Measurements from ENCODE around the gene ST3GAL3.
A peak's percentile ranks its signal among the peaks of the same experiment; 100 is the strongest.

Gene ST3GAL3

DNA sequence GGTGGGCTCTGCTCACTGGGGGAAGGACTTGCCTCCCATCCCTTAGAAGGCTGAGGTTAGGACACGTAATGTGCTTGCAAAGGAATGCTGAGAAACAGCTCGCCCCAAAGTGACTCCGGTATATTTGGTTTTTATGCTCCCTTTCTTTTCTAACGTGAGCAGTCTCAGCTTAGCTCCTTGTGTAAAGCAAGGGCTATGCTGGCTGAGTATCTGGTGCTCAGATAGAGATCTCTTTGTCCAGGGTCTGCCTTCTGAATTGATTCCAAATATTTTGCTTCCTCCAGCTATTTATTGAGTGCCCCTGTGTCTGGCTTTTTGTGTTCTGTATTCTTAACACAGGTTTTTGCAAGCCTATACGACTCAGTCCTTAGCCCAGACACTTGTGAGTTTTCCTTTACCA, 131.7 kb downstream of the ST3GAL3 start:
- Histone ChIP-seq H3K36me3 (ENCODE audit: insufficient read depth, low read length) (peaks cover 52% of the 10 kb centered on the region), H3K9me3 (ENCODE audit: low read depth, low read length) (0 out of 2 replicates have a peak, but pooled peaks cover 4% of the 10 kb centered on the region), H3K27ac (peak overlapping the region; percentile 92), H3K4me3 (no peak overlapping the region), H3K9ac (ENCODE audit: insufficient read length) (no peak overlapping the region)
- DNase-seq (ENCODE audit: low read depth, low spot score), result no peak
- TF ChIP-seq POLR2AphosphoS5 (IDR thresholded peaks at IDR 0.05; ENCODE audit: borderline replicate concordance, low read depth, low read length) (no peak), EZH2 (IDR thresholded peaks at IDR 0.05) (no peak), FOXP2 (optimal IDR thresholded peaks at IDR 0.05; ENCODE audit: control extremely low read depth, extremely low read length, insufficient read depth) (no peak)

DNA sequence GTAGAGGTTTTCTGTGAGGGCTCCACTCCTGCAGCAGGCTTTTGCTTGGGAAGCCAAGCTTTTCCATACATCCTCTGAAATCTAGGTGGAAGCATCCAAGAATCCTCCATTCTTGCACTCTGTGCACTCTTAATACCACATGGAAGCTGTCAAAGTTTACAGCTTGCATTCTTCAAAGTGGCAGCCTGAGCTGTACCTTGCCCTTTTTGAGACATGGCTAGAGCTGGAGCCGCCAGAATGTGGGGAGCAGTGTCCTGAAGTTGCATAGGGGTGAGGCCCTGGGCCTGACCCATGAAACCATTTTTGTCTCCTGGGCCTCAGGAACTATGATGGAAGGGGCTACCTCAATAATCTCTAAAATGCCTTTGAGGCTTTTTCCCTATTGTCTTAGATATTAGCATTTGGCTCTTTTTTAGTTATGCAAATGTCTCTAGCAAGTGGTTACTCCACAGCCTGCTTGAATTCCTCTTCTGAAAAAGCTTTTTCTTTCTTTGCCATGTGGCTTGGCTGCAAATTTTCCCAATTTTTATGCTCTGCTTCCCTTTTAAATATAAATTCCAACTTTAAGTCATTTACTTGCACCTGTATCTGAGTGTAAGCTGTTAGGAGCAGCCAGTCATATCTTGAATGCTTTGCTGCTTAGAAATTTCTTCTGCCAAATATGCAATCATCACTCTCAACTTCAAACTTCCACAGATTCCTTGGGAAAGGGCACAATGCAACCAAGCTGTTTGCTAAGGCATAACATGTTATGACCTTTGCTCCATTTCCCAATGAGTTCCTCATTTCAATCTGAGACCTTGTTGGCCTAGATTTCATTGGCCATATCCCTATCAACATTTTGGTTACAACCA, 134.2 kb downstream of the ST3GAL3 start:
- Histone ChIP-seq H3K4me3 (no peak overlapping the region), H3K9ac (ENCODE audit: insufficient read length) (no peak overlapping the region), H3K9me3 (ENCODE audit: low read depth, low read length) (0 out of 2 replicates have a peak, but pooled peaks cover 4% of the 10 kb centered on the region), H3K27ac (no peak overlapping the region), H3K36me3 (ENCODE audit: insufficient read depth, low read length) (peaks cover 56% of the 10 kb centered on the region)
- DNase-seq (ENCODE audit: low read depth, low spot score), result no peak
- TF ChIP-seq POLR2AphosphoS5 (IDR thresholded peaks at IDR 0.05; ENCODE audit: borderline replicate concordance, low read depth, low read length), result no peak
- TF ChIP-seq FOXP2 (optimal IDR thresholded peaks at IDR 0.05; ENCODE audit: control extremely low read depth, extremely low read length, insufficient read depth), result no peak
- TF ChIP-seq EZH2 (IDR thresholded peaks at IDR 0.05), result no peak

DNA sequence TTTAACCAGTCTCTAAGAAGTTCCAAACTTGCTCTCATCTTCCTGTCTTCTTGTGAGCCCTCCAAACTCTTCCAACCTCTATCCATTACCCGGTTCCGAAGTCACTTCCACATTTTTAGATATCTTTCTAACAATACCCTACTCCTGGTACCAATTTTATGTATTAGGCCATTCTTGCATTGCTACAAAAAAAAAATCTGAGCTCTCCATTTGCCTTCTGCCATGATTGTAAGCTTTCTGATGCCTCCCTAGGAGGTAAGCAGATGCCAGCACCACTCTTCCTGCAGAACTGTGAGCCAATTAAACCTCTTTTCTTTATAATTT, 134.8 kb downstream of the ST3GAL3 start:
- peaks cover 6% of the 10 kb centered on the region; the same call in 1 of the 2 replicates for H3K9me3 ChIP-seq (ENCODE audit: low read depth, low read length)
- no peak overlapping the region for H3K4me3 ChIP-seq
- H3K27ac ChIP-seq, result no peak overlapping the region
- DNase-seq (ENCODE audit: low read depth, low spot score), result no peak
- H3K9ac ChIP-seq (ENCODE audit: insufficient read length), result no peak overlapping the region
- no peak for TF ChIP-seq FOXP2 (optimal IDR thresholded peaks at IDR 0.05; ENCODE audit: control extremely low read depth, extremely low read length, insufficient read depth)
- TF ChIP-seq POLR2AphosphoS5 (IDR thresholded peaks at IDR 0.05; ENCODE audit: borderline replicate concordance, low read depth, low read length), result no peak
- no peak for TF ChIP-seq EZH2 (IDR thresholded peaks at IDR 0.05)
- peaks cover 60% of the 10 kb centered on the region for H3K36me3 ChIP-seq (ENCODE audit: insufficient read depth, low read length)

DNA sequence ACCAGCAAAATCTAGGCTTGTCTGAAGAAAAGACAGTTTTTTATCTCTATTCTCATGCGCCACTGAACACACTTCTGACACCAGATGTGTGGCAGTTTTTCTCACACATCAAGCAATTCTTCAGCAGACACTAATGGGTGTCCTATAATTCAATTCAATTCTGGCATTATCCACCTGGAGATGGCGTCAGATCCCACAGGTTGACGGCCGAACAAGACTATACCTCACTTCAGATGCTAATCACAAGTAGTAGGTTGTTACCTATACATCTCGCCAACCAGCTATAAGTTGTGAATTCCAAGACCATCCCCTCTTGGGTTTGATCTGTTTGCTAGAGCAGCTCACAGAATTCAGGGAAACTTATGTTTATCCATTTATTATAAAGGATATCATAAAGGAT, 136.3 kb downstream of the ST3GAL3 start:
- DNase-seq (ENCODE audit: low read depth, low spot score), result no peak
- H3K9ac ChIP-seq (ENCODE audit: insufficient read length), result no peak overlapping the region
- no peak overlapping the region for H3K4me3 ChIP-seq
- H3K9me3 ChIP-seq (ENCODE audit: low read depth, low read length), result peaks cover 9% of the 10 kb centered on the region; the same call in 1 of the 2 replicates
- H3K36me3 ChIP-seq (ENCODE audit: insufficient read depth, low read length), result peaks cover 67% of the 10 kb centered on the region
- H3K27ac ChIP-seq, result no peak overlapping the region
- TF ChIP-seq POLR2AphosphoS5 (IDR thresholded peaks at IDR 0.05; ENCODE audit: borderline replicate concordance, low read depth, low read length), result no peak
- no peak for TF ChIP-seq EZH2 (IDR thresholded peaks at IDR 0.05)
- no peak for TF ChIP-seq FOXP2 (optimal IDR thresholded peaks at IDR 0.05; ENCODE audit: control extremely low read depth, extremely low read length, insufficient read depth)

GRCh38 chr1:43844114-43844513, 136.8 kb downstream of the ST3GAL3 start:
- H3K27ac ChIP-seq, result no peak overlapping the region
- no peak for DNase-seq (ENCODE audit: low read depth, low spot score)
- H3K9me3 ChIP-seq (ENCODE audit: low read depth, low read length), result peaks cover 9% of the 10 kb centered on the region; the same call in 1 of the 2 replicates
- TF ChIP-seq FOXP2 (optimal IDR thresholded peaks at IDR 0.05; ENCODE audit: control extremely low read depth, extremely low read length, insufficient read depth) (no peak), POLR2AphosphoS5 (IDR thresholded peaks at IDR 0.05; ENCODE audit: borderline replicate concordance, low read depth, low read length) (no peak), EZH2 (IDR thresholded peaks at IDR 0.05) (no peak)
- H3K36me3 ChIP-seq (ENCODE audit: insufficient read depth, low read length), result peaks cover 66% of the 10 kb centered on the region
- no peak overlapping the region for H3K9ac ChIP-seq (ENCODE audit: insufficient read length)
- H3K4me3 ChIP-seq, result no peak overlapping the region

GRCh38 chr1:43847290-43847689, 140.0 kb downstream of the ST3GAL3 start:
- Histone ChIP-seq H3K9me3 (ENCODE audit: low read depth, low read length) (peaks cover 5% of the 10 kb centered on the region; the same call in 1 of the 2 replicates), H3K27ac (peak overlapping the region; percentile 5; the same call in 1 of the 2 replicates), H3K9ac (ENCODE audit: insufficient read length) (no peak overlapping the region), H3K4me3 (no peak overlapping the region), H3K36me3 (ENCODE audit: insufficient read depth, low read length) (peaks cover 38% of the 10 kb centered on the region)
- no peak for TF ChIP-seq EZH2 (IDR thresholded peaks at IDR 0.05)
- TF ChIP-seq FOXP2 (optimal IDR thresholded peaks at IDR 0.05; ENCODE audit: control extremely low read depth, extremely low read length, insufficient read depth), result no peak
- no peak for TF ChIP-seq POLR2AphosphoS5 (IDR thresholded peaks at IDR 0.05; ENCODE audit: borderline replicate concordance, low read depth, low read length)
- DNase-seq (ENCODE audit: low read depth, low spot score), result no peak

DNA sequence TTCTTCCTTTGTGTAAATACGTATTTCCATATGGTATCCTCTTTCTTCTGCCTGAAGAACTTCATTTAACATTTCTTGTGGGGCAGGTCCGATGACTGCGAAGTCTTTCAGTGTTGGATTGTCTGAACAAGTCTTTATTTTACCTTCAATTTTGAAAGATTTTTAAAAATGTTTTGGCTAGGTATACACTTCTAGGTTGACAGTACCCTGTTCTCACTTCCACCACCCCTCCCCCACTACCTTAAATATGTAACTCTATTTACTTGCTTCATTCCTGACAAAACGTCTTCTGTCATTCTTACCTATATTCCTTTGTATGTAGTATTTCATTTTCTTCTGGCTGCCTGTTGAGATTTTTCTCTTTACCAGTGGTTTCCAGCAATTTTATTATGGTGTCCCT, 140.5 kb downstream of the ST3GAL3 start:
- no peak overlapping the region for H3K4me3 ChIP-seq
- H3K9ac ChIP-seq (ENCODE audit: insufficient read length), result no peak overlapping the region
- H3K36me3 ChIP-seq (ENCODE audit: insufficient read depth, low read length), result peaks cover 32% of the 10 kb centered on the region
- peak overlapping the region; percentile 5; the same call in 1 of the 2 replicates for H3K27ac ChIP-seq
- H3K9me3 ChIP-seq (ENCODE audit: low read depth, low read length), result peaks cover 5% of the 10 kb centered on the region; the same call in 1 of the 2 replicates
- DNase-seq (ENCODE audit: low read depth, low spot score), result no peak
- TF ChIP-seq POLR2AphosphoS5 (IDR thresholded peaks at IDR 0.05; ENCODE audit: borderline replicate concordance, low read depth, low read length) (no peak), EZH2 (IDR thresholded peaks at IDR 0.05) (no peak), FOXP2 (optimal IDR thresholded peaks at IDR 0.05; ENCODE audit: control extremely low read depth, extremely low read length, insufficient read depth) (no peak)

DNA sequence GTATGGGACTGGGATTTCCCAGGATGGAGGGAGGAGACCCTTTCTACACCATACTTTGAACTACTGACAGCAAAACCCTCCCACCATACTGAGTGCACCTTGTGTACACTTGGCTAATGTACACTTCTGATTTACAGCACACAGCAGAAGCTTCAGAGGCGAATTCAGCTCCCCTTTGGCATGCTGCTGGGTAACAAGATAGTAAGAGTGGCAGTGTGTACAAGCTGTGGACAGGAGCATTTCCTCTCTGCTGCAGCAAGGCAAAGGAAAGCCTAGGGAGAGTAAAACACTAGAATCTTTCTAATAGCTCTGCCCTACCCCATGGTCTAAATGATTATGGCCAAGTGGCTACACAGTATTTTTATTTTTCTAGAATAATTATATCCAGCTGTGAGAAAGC, 142.3 kb downstream of the ST3GAL3 start:
- TF ChIP-seq FOXP2 (optimal IDR thresholded peaks at IDR 0.05; ENCODE audit: control extremely low read depth, extremely low read length, insufficient read depth) (no peak), POLR2AphosphoS5 (IDR thresholded peaks at IDR 0.05; ENCODE audit: borderline replicate concordance, low read depth, low read length) (no peak), EZH2 (IDR thresholded peaks at IDR 0.05) (no peak)

More for the DNA sequence above, 142.3 kb downstream of the ST3GAL3 start:
- H3K27ac ChIP-seq, result peak overlapping the region; percentile 38; the same call in 1 of the 2 replicates
- peaks cover 17% of the 10 kb centered on the region for H3K36me3 ChIP-seq (ENCODE audit: insufficient read depth, low read length)
- peaks cover 5% of the 10 kb centered on the region; the same call in 1 of the 2 replicates for H3K9me3 ChIP-seq (ENCODE audit: low read depth, low read length)
- no peak overlapping the region for H3K4me3 ChIP-seq
- DNase-seq (ENCODE audit: low read depth, low spot score), result no peak
- H3K9ac ChIP-seq (ENCODE audit: insufficient read length), result no peak overlapping the region
